ENCODE data around the gene MAML1.

Gene MAML1

DNA sequence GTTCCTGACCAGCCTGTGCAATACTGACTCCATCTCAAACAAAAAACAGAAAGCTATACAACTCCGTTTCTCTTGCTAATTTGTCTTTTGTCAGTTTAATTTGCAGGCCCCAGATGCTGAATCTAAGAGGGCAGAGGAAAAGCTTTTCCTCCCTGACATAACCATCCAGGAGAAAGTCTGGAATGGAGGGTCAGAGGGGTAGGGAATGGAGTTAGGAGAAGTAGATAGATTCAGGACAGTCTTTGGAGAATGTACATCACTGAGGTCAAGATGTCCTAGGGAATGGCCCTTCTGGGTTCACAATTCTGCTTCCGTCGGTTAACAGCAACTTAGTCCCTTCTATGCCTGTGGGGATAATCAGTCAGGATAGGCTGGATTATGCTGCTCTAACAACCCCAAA, 81.5 kb downstream of the MAML1 start:
- H3K4me2 ChIP-seq (ENCODE audit: low read depth, low read length, poor library complexity, severe bottlenecking): no peak overlapping the region
- H3K4me3 ChIP-seq (ENCODE audit: low read length, poor library complexity, severe bottlenecking): no peak overlapping the region
- H2AFZ ChIP-seq (ENCODE audit: low read length): no peak overlapping the region
- no peak overlapping the region for H3K9ac ChIP-seq (ENCODE audit: low read depth, low read length, poor library complexity, severe bottlenecking)
- no peaks in the 10 kb centered on the region for H3K27me3 ChIP-seq (ENCODE audit: insufficient read depth, low read length, poor library complexity, severe bottlenecking)
- no peaks in the 10 kb centered on the region for H3K9me2 ChIP-seq (replicated peaks; ENCODE audit: low read depth, low read length)
- H3F3A ChIP-seq (ENCODE audit: low read depth): no peaks in the 10 kb centered on the region
- TF ChIP-seq, protein P1, sequence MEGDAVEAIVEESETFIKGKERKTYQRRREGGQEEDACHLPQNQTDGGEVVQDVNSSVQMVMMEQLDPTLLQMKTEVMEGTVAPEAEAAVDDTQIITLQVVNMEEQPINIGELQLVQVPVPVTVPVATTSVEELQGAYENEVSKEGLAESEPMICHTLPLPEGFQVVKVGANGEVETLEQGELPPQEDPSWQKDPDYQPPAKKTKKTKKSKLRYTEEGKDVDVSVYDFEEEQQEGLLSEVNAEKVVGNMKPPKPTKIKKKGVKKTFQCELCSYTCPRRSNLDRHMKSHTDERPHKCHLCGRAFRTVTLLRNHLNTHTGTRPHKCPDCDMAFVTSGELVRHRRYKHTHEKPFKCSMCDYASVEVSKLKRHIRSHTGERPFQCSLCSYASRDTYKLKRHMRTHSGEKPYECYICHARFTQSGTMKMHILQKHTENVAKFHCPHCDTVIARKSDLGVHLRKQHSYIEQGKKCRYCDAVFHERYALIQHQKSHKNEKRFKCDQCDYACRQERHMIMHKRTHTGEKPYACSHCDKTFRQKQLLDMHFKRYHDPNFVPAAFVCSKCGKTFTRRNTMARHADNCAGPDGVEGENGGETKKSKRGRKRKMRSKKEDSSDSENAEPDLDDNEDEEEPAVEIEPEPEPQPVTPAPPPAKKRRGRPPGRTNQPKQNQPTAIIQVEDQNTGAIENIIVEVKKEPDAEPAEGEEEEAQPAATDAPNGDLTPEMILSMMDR (conservative IDR thresholded peaks at IDR 0.05; ENCODE audit: low read length): no peak
- no peak for TF ChIP-seq EZH2phosphoT487 (IDR thresholded peaks at IDR 0.05; ENCODE audit: borderline replicate concordance)
- no peaks in the 10 kb centered on the region for H3K36me3 ChIP-seq (ENCODE audit: insufficient read depth, low read length)
- no peaks in the 10 kb centered on the region for H3K79me2 ChIP-seq (ENCODE audit: insufficient read depth, low read length)
- no peaks in the 10 kb centered on the region for H4K20me1 ChIP-seq (ENCODE audit: insufficient read depth, low read length, poor library complexity, severe bottlenecking)
- peaks cover 4% of the 10 kb centered on the region for H3K4me1 ChIP-seq (ENCODE audit: insufficient read depth, low read length, poor library complexity, severe bottlenecking)
- no peaks in the 10 kb centered on the region for H3K9me3 ChIP-seq (ENCODE audit: insufficient read depth, low read depth, low read length)

DNA sequence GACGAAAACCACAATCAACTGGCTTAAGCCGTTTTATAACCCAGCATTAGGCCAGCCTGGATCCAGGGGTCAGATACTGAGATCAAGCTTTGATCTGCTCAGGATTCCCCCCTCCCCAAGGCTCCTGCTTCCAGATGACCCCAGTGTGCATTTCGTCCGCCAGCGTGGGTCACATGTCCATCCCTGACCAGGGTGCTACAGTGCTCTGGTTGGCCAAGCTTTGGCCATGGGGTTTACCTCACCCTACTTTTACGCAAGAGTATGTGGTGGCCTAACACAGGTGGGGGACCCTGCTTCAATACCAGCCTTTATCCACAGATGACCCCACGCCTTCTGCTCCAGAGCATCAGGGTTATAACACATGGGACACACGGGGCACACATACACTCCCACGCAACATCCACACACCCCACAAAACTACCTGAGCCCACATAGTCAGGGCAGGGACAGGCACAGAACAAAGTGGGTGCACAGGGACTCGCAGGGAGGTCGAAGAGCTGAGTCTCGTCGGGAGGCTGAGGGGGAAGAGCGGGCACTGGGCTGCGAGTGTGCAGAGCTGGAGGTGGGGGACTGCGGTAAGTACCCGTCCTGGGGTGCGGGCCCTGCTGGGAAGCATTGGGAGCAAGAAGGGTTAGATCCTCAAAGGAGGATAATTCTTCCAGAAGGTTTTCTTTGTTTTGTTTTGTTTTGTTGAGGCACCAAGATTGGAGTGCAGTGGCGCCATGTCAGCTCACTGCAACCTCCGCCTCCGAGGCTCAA, 83.0 kb downstream of the MAML1 start:
- Histone ChIP-seq H2AFZ (ENCODE audit: low read length) (no peak overlapping the region), H3K4me1 (ENCODE audit: insufficient read depth, low read length, poor library complexity, severe bottlenecking) (peaks cover 12% of the 10 kb centered on the region), H3K9me2 (replicated peaks; ENCODE audit: low read depth, low read length) (no peaks in the 10 kb centered on the region), H3K4me2 (ENCODE audit: low read depth, low read length, poor library complexity, severe bottlenecking) (no peak overlapping the region), H3K79me2 (ENCODE audit: insufficient read depth, low read length) (no peaks in the 10 kb centered on the region), H3F3A (ENCODE audit: low read depth) (no peaks in the 10 kb centered on the region), H3K9ac (ENCODE audit: low read depth, low read length, poor library complexity, severe bottlenecking) (no peak overlapping the region), H4K20me1 (ENCODE audit: insufficient read depth, low read length, poor library complexity, severe bottlenecking) (no peaks in the 10 kb centered on the region), H3K9me3 (ENCODE audit: insufficient read depth, low read depth, low read length) (no peaks in the 10 kb centered on the region), H3K36me3 (ENCODE audit: insufficient read depth, low read length) (no peaks in the 10 kb centered on the region), H3K4me3 (ENCODE audit: low read length, poor library complexity, severe bottlenecking) (no peak overlapping the region), H3K27me3 (ENCODE audit: insufficient read depth, low read length, poor library complexity, severe bottlenecking) (no peaks in the 10 kb centered on the region)
- TF ChIP-seq, protein P1 (conservative IDR thresholded peaks at IDR 0.05; ENCODE audit: low read length): no peak
- no peak for TF ChIP-seq EZH2phosphoT487 (IDR thresholded peaks at IDR 0.05; ENCODE audit: borderline replicate concordance)

DNA sequence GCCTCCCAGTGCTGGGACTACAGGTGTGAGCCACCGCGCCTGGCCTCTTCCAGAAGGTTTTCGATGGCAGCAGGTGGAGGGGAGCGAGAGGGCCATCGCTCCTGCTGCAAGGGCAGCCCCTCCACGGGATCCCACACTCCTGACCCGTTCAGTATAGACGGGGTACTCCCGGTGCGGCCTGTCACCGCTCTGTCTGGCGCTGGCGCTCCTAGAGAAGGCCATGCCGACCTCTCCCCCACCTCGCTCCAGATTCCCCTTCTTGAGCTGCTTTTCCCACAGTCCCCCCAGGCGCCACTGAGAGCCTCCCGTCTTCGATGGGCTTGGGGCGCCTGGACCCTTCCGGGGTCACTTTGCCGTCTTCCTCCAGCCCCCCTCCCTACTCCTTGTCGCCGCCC, 83.8 kb downstream of the MAML1 start:
- no peaks in the 10 kb centered on the region for H3K27me3 ChIP-seq (ENCODE audit: insufficient read depth, low read length, poor library complexity, severe bottlenecking)
- H3K9ac ChIP-seq (ENCODE audit: low read depth, low read length, poor library complexity, severe bottlenecking): no peak overlapping the region
- no peaks in the 10 kb centered on the region for H3K79me2 ChIP-seq (ENCODE audit: insufficient read depth, low read length)
- TF ChIP-seq, protein P1 (conservative IDR thresholded peaks at IDR 0.05; ENCODE audit: low read length): no peak
- no peak for TF ChIP-seq EZH2phosphoT487 (IDR thresholded peaks at IDR 0.05; ENCODE audit: borderline replicate concordance)
- H3K36me3 ChIP-seq (ENCODE audit: insufficient read depth, low read length): no peaks in the 10 kb centered on the region
- no peak overlapping the region for H3K4me3 ChIP-seq (ENCODE audit: low read length, poor library complexity, severe bottlenecking)
- peaks cover 12% of the 10 kb centered on the region for H3K4me1 ChIP-seq (ENCODE audit: insufficient read depth, low read length, poor library complexity, severe bottlenecking)
- H3K9me3 ChIP-seq (ENCODE audit: insufficient read depth, low read depth, low read length): no peaks in the 10 kb centered on the region
- no peaks in the 10 kb centered on the region for H4K20me1 ChIP-seq (ENCODE audit: insufficient read depth, low read length, poor library complexity, severe bottlenecking)
- H3K4me2 ChIP-seq (ENCODE audit: low read depth, low read length, poor library complexity, severe bottlenecking): no peak overlapping the region
- H3K9me2 ChIP-seq (replicated peaks; ENCODE audit: low read depth, low read length): no peaks in the 10 kb centered on the region
- H3F3A ChIP-seq (ENCODE audit: low read depth): no peaks in the 10 kb centered on the region
- no peak overlapping the region for H2AFZ ChIP-seq (ENCODE audit: low read length)

Data from Loucy (cell line).